ENCODE results near the gene GPATCH8.
A peak's percentile ranks its signal among the peaks of the same experiment; 100 is the strongest.
"Not testable (repeated sequence)": the region's sequence is repeated elsewhere in the genome, so short reads cannot be mapped to it uniquely, and the experiment has no call there.

The GPATCH8 gene

GRCh38 chr17:44527102-44527501 lies 23.9 kb upstream of the GPATCH8 start:
- no peak for DNase-seq (ENCODE audit: low read depth in 2 of 2)

GRCh38 chr17:44523672-44523972 lies 20.4 kb upstream of the GPATCH8 start:
- DNase-seq (ENCODE audit: low read depth in 2 of 2): no peak

GRCh38 chr17:44522883-44523671 lies 19.9 kb upstream of the GPATCH8 start:
- peak; percentile 65 to 71 for DNase-seq (ENCODE audit: low read depth in 2 of 2)

GRCh38 chr17:44518032-44518431 lies 14.8 kb upstream of the GPATCH8 start:
- no peak for DNase-seq (ENCODE audit: low read depth in 2 of 2)

GRCh38 chr17:44511241-44512134 lies 8.3 kb upstream of the GPATCH8 start:
- not testable (repeated sequence) for DNase-seq (ENCODE audit: low read depth in 2 of 2)

- DNase-seq (ENCODE audit: low read depth in 2 of 2): not testable (repeated sequence)
Measured at GRCh38 chr17:44506939-44507604, 3.9 kb upstream of the GPATCH8 start.

GRCh38 chr17:44502598-44503146 lies 534 bp downstream of the GPATCH8 start:
- DNase-seq (ENCODE audit: low read depth in 2 of 2): no peak

- DNase-seq (ENCODE audit: low read depth in 2 of 2): no peak
Measured at GRCh38 chr17:44501866-44502375, 1.3 kb downstream of the GPATCH8 start.

- DNase-seq (ENCODE audit: low read depth in 2 of 2): no peak
Measured at GRCh38 chr17:44499722-44500121, 3.5 kb downstream of the GPATCH8 start.

GRCh38 chr17:44496815-44497214 lies 6.4 kb downstream of the GPATCH8 start:
- DNase-seq (ENCODE audit: low read depth in 2 of 2): no peak

GRCh38 chr17:44493339-44493738 lies 9.9 kb downstream of the GPATCH8 start:
- DNase-seq (ENCODE audit: low read depth in 2 of 2): no peak

GRCh38 chr17:44492706-44493272 lies 10.4 kb downstream of the GPATCH8 start:
- DNase-seq (ENCODE audit: low read depth in 2 of 2): no peak

GRCh38 chr17:44489581-44489980 lies 13.6 kb downstream of the GPATCH8 start:
- DNase-seq (ENCODE audit: low read depth in 2 of 2): no peak

- DNase-seq (ENCODE audit: low read depth in 2 of 2): no peak
Measured at GRCh38 chr17:44487170-44487569, 16.0 kb downstream of the GPATCH8 start.

GRCh38 chr17:44473367-44473766 lies 29.8 kb downstream of the GPATCH8 start:
- DNase-seq (ENCODE audit: low read depth in 2 of 2): no peak

GRCh38 chr17:44469676-44470075 lies 33.5 kb downstream of the GPATCH8 start:
- no peak for DNase-seq (ENCODE audit: low read depth in 2 of 2)

- DNase-seq (ENCODE audit: low read depth in 2 of 2): no peak
Measured at GRCh38 chr17:44467108-44467507, 36.1 kb downstream of the GPATCH8 start.

- no peak for DNase-seq (ENCODE audit: low read depth in 2 of 2)
Measured at GRCh38 chr17:44466339-44466738, 36.9 kb downstream of the GPATCH8 start.

- DNase-seq (ENCODE audit: low read depth in 2 of 2): no peak
Measured at GRCh38 chr17:44465897-44466296, 37.3 kb downstream of the GPATCH8 start.

- no peak for DNase-seq (ENCODE audit: low read depth in 2 of 2)
Measured at GRCh38 chr17:44465276-44465675, 37.9 kb downstream of the GPATCH8 start.

GRCh38 chr17:44464037-44464436 lies 39.2 kb downstream of the GPATCH8 start:
- DNase-seq (ENCODE audit: low read depth in 2 of 2): no peak

GRCh38 chr17:44451832-44452231 lies 51.4 kb downstream of the GPATCH8 start:
- no peak for DNase-seq (ENCODE audit: low read depth in 2 of 2)
